ENCODE results near the gene BCL7C.
"Not testable (repeated sequence)": the region's sequence is repeated elsewhere in the genome, so short reads cannot be mapped to it uniquely, and the experiment has no call there.

Gene BCL7C

GRCh38 chr16:30893417-30893743, 497 bp downstream of the BCL7C start:
- DNase-seq (ENCODE audit: low read depth) = no peak
- TF ChIP-seq CTCF (conservative IDR thresholded peaks at IDR 0.05; ENCODE audit: low read depth, low read length) = no peak
- peak overlapping the region; percentile 82 for H3K4me3 ChIP-seq (ENCODE audit: low read depth, low read length)

GRCh38 chr16:30892670-30893416, 1.0 kb downstream of the BCL7C start:
- H3K4me3 ChIP-seq (ENCODE audit: low read depth, low read length) = peak overlapping the region; percentile 82
- no peak for DNase-seq (ENCODE audit: low read depth)
- TF ChIP-seq CTCF (conservative IDR thresholded peaks at IDR 0.05; ENCODE audit: low read depth, low read length) = no peak

GRCh38 chr16:30891043-30891823, 2.6 kb downstream of the BCL7C start:
- DNase-seq (ENCODE audit: low read depth); H3K4me3 ChIP-seq (ENCODE audit: low read depth, low read length): not testable (repeated sequence)

- TF ChIP-seq CTCF (conservative IDR thresholded peaks at IDR 0.05; ENCODE audit: low read depth, low read length) = no peak
- H3K4me3 ChIP-seq (ENCODE audit: low read depth, low read length) = no peak overlapping the region
- no peak for DNase-seq (ENCODE audit: low read depth)
Observed at GRCh38 chr16:30889721-30890120, 4.2 kb downstream of the BCL7C start.

- no peak overlapping the region for H3K4me3 ChIP-seq (ENCODE audit: low read depth, low read length)
- DNase-seq (ENCODE audit: low read depth) = no peak
Observed at GRCh38 chr16:30888856-30889499, 4.9 kb downstream of the BCL7C start.

GRCh38 chr16:30887927-30888326, 6.0 kb downstream of the BCL7C start:
- no peak for DNase-seq (ENCODE audit: low read depth)
- H3K4me3 ChIP-seq (ENCODE audit: low read depth, low read length) = no peak overlapping the region
- no peak for TF ChIP-seq CTCF (conservative IDR thresholded peaks at IDR 0.05; ENCODE audit: low read depth, low read length)

More at GRCh38 chr16:30888856-30889499, 4.9 kb downstream of the BCL7C start:
- TF ChIP-seq CTCF (conservative IDR thresholded peaks at IDR 0.05; ENCODE audit: low read depth, low read length) = no peak

- no peak overlapping the region for H3K4me3 ChIP-seq (ENCODE audit: low read depth, low read length)
- TF ChIP-seq CTCF (conservative IDR thresholded peaks at IDR 0.05; ENCODE audit: low read depth, low read length) = no peak
- no peak for DNase-seq (ENCODE audit: low read depth)
Observed at GRCh38 chr16:30886145-30886544, 7.7 kb downstream of the BCL7C start.
